Measurements from ENCODE around the gene COL18A1. TPM values are rescaled to one million over a fixed set of nuclear protein-coding genes. Genes with fewer than 3 reads are reported as not detected.

COL18A1 gene
- total and polyA plus RNA-seq, 2 of the 8 experiments (the other 6 are each of a cell fraction or from before 2014, with no cell fraction given): 145 to 201 TPM

DNA sequence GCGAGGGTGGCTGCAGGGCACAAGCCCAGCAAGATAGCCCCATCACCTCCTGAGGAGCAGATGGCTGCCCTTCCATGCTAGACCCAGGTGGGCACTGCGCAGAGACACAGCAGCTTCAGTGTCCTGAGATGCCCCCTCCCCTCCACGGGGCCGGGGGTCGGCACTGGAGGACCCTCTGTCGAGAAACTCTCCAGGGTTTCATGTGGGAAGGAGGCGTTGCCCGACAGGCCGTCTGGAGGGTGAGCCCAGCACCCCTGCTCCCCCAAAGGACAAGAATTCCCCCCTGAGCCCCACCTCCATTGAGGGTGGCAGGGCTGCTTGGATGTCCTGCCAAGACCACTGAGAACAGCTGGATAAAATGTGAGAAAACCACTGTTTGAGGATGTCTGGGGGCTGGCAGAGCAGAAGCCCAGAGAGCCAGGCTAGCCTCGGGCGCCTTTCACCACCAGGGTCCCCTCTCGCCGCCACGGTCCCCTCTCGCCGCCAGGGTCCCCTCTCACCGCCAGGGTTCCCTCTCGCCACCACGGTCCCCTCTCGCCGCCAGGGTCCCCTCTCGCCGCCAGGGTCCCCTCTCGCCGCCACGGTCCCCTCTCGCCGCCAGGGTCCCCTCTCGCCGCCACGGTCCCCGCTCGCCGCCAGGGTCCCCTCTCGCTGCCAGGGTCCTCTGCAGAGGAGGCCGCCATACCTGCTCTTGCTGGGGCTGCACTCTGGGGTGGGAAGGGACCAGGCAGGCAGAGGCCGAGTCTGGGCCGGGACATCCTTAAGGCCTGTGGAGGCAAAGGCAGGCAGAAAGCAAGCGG lies 93.1 kb downstream of the COL18A1 start:
- ChIA-PET POLR2A (ENCODE audit: partially characterized antibody) (interaction anchor here (2.0 kb wide), 1 partner anchor 18 kb away, joined by 5 read pairs; no protein-coding TSS in a partner anchor), CTCF (ENCODE audit: partially characterized antibody) (no interaction called here)
- Histone ChIP-seq H2AFZ (ENCODE audit: low read length) (no peak overlapping the region), H3K79me1 (ENCODE audit: low read depth, low read length) (no peaks in the 10 kb centered on the region; the same call in 1 of the 2 replicates), H4K20me1 (replicated peaks in 1 of 2; ENCODE audit: control insufficient read depth in 1 of 2, insufficient read depth in 2 of 2, low read length in 2 of 2) (peaks cover 2 to 8% of the 10 kb centered on the region in 2 experiments), H4K8ac (ENCODE audit: extremely low read depth, insufficient read depth, low read length) (no peak overlapping the region), H2BK5ac (ENCODE audit: low read depth, low read length) (no peak overlapping the region), H2AK5ac (ENCODE audit: low read depth, low read length) (no peak overlapping the region), H2BK120ac (replicated peaks; ENCODE audit: low read depth, low read length) (no peak overlapping the region), H3K36me3 (ENCODE audit: control insufficient read depth in 2 of 4, insufficient read depth in 4 of 4, low read length in 3 of 4) (peaks cover 14 to 65% (median 28%) of the 10 kb centered on the region in 4 experiments), H2BK20ac (ENCODE audit: low read length) (no peak overlapping the region), H3K18ac (ENCODE audit: extremely low read depth, low read length) (no peak overlapping the region), H3K27me3 (replicated peaks in 1 of 4; ENCODE audit: control insufficient read depth in 3 of 4, extremely low read depth in 1 of 4, insufficient read depth in 3 of 4, low read length in 3 of 4) (no peaks in the 10 kb centered on the region), H4K5ac (ENCODE audit: insufficient read length, low read depth, low read length) (no peak overlapping the region), H3K23ac (ENCODE audit: insufficient read length) (no peak overlapping the region), H3K27ac (ENCODE audit: low read depth, low read length) (no peak overlapping the region), H3K4me3 (ENCODE audit: extremely low read depth in 1 of 4, insufficient read depth in 2 of 4, low read depth in 3 of 4, low read length in 4 of 4) (no peak overlapping the region), H3K79me2 (ENCODE audit: control insufficient read depth in 1 of 2, insufficient read depth in 2 of 2, low read length in 2 of 2) (no peaks in the 10 kb centered on the region), H3K23me2 (ENCODE audit: low read depth, low read length) (peaks cover 11% of the 10 kb centered on the region; the same call in 1 of the 2 replicates), H4K91ac (replicated peaks; ENCODE audit: insufficient read length, low read length) (no peak overlapping the region), H3K4ac (replicated peaks; ENCODE audit: insufficient read length, low read depth, low read length) (no peak overlapping the region), H3K9ac (replicated peaks in 1 of 4; ENCODE audit: extremely low read depth in 1 of 4, low read depth in 3 of 4, low read length in 3 of 4) (no peak overlapping the region), H3K4me2 (ENCODE audit: insufficient read depth in 1 of 2, low read depth in 2 of 2, low read length in 2 of 2) (no peak overlapping the region), H3K56ac (replicated peaks; ENCODE audit: insufficient read length, low read depth, low read length) (no peak overlapping the region), H2BK12ac (ENCODE audit: low read depth, low read length) (no peak overlapping the region), H2BK15ac (ENCODE audit: low read length) (no peak overlapping the region), H3K14ac (ENCODE audit: insufficient read length) (no peak overlapping the region), H3K4me1 (replicated peaks in 1 of 4; ENCODE audit: control insufficient read depth in 3 of 4, insufficient read depth in 4 of 4, low read length in 3 of 4) (no peaks in the 10 kb centered on the region), H3K9me3 (ENCODE audit: insufficient read depth in 2 of 2, low read depth in 1 of 2, low read length in 1 of 2) (no peaks in the 10 kb centered on the region)
- 92% methylated on average over 10 of the region's 39 CpGs; no CpG with 5 or more reads in 1 of the 2 experiments for WGBS, 2 experiments (ENCODE audit: extremely low coverage in 1 of 2, insufficient coverage in 1 of 2, insufficient read length in 1 of 2, insufficient replicate concordance in 2 of 2, low coverage in 1 of 2, low lambda C conversion rate in 2 of 2, missing lambda C conversion rate in 1 of 2)
- FAIRE-seq: no peak
- no peak for DNase-seq (ENCODE audit: low read depth in 1 of 2, low spot score in 2 of 2)
- TF ChIP-seq BCL11A (IDR thresholded peaks at IDR 0.05; ENCODE audit: low read depth in 2 of 2, low read length in 2 of 2): no peak
- TF ChIP-seq BRCA1 (IDR thresholded peaks at IDR 0.05; ENCODE audit: low read depth, low read length): no peak
- no peak for TF ChIP-seq CHD1 (IDR thresholded peaks at IDR 0.05; ENCODE audit: low read depth, low read length)
- TF ChIP-seq ATF3 (IDR thresholded peaks at IDR 0.05; ENCODE audit: insufficient read depth, low read depth, low read length): no peak
- no peak for TF ChIP-seq ASH2L (IDR thresholded peaks at IDR 0.05; ENCODE audit: low read length)
- TF ChIP-seq TBP (IDR thresholded peaks at IDR 0.05; ENCODE audit: low read depth, low read length): no peak
- TF ChIP-seq JUND (IDR thresholded peaks at IDR 0.05; ENCODE audit: low read length): no peak
- no peak for TF ChIP-seq HDAC2 (IDR thresholded peaks at IDR 0.05; ENCODE audit: borderline replicate concordance in 1 of 2, low read depth in 2 of 2, low read length in 2 of 2)
- TF ChIP-seq TCF12 (IDR thresholded peaks at IDR 0.05; ENCODE audit: low read depth, low read length): no peak
- TF ChIP-seq SRF (IDR thresholded peaks at IDR 0.05; ENCODE audit: low read depth, low read length): no peak
- TF ChIP-seq SP1 (IDR thresholded peaks at IDR 0.05; ENCODE audit: low read depth, low read length): no peak
- no peak for TF ChIP-seq CEBPB (IDR thresholded peaks at IDR 0.05; ENCODE audit: low read depth, low read length)
- no peak for TF ChIP-seq EZH2 (IDR thresholded peaks at IDR 0.05; ENCODE audit: low read depth, low read length, severe bottlenecking)

Measured in H1 (cell line).